ENCODE measurements around the gene RGL1. TPM values are rescaled to one million over a fixed set of nuclear protein-coding genes. Genes with fewer than 3 reads are reported as not detected.

RGL1 gene
- total and polyA plus RNA-seq, 4 donors: 29.8 to 53.4 (median 41.8) TPM

DNA sequence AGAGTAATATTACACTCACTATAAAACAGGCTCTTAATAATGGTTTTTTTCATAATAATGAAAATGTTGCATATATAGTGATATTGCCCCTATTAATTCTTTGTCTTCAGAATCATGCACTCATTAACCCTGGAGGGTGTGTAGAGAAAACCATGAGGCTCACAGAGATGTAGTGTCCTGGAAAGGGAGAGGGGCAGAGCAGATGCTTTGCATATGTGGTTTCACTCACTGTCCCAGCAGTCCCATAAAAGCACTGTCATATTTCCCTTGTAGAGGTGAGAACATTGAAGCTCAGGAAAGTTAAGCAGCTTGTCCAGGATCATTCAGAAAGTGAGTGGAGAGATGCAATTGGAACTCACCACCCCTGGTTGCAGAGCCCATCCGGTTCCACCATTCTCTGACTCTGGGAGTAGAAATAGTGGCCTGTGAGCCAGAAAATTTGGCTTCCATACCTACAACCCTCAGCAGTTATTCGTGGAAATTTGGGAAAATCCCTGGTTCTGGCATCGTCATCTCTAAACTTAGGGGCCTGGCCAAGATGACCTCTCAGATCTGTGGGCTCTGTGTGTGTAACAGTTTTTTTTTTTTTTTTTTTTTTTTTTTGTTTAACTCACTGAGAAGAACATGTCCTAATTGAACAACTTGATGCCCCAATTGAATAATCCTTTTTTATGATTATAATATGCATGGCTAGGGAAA lies 86.4 kb downstream of the RGL1 start:
- Histone ChIP-seq H3K9me3 (ENCODE audit: control insufficient read depth, insufficient read depth, low read length) (no peaks in the 10 kb centered on the region), H3K27me3 (ENCODE audit: control insufficient read depth, insufficient read depth, low read length) (no peaks in the 10 kb centered on the region), H3K4me3 (ENCODE audit: low read depth, low read length) (no peak overlapping the region), H3K4me1 (ENCODE audit: control insufficient read depth, insufficient read depth, low read length) (no peaks in the 10 kb centered on the region), H3K36me3 (ENCODE audit: control insufficient read depth, insufficient read depth, low read length) (peaks cover 2% of the 10 kb centered on the region), H3K27ac (ENCODE audit: low read depth, low read length) (no peak overlapping the region)
- no peak for DNase-seq (ENCODE audit: low read depth in 4 of 6, low spot score in 6 of 6)
- WGBS (ENCODE audit: insufficient coverage): no CpG with 5 or more reads among the region's 3 CpGs

DNA sequence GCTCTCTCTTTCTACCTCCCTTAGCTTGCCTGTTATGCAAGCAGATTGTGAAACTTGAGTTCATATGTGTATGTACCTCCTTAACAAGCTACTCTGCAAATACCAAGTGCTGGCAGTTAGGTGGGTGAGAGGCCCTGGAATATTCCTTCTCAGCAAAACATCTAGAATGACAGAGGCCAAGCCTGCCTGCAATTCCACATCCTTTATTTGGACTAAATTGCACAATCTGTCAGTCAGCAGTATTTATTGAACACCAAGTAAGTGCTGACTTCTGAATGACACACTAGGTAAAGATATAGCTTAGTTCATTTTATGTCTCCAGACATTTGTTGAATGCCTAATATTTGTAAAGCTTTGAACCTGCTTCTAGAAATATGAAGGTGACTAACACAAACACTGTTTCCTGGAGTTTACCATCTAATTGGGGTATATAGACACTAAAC lies 87.5 kb downstream of the RGL1 start:
- peaks cover 2% of the 10 kb centered on the region for H3K36me3 ChIP-seq (ENCODE audit: control insufficient read depth, insufficient read depth, low read length)
- H3K27me3 ChIP-seq (ENCODE audit: control insufficient read depth, insufficient read depth, low read length): no peaks in the 10 kb centered on the region
- no peaks in the 10 kb centered on the region for H3K9me3 ChIP-seq (ENCODE audit: control insufficient read depth, insufficient read depth, low read length)
- no peak overlapping the region for H3K4me3 ChIP-seq (ENCODE audit: low read depth, low read length)
- H3K27ac ChIP-seq (ENCODE audit: low read depth, low read length): no peak overlapping the region
- no peak for DNase-seq (ENCODE audit: low read depth in 4 of 6, low spot score in 6 of 6)
- no peaks in the 10 kb centered on the region for H3K4me1 ChIP-seq (ENCODE audit: control insufficient read depth, insufficient read depth, low read length)

DNA sequence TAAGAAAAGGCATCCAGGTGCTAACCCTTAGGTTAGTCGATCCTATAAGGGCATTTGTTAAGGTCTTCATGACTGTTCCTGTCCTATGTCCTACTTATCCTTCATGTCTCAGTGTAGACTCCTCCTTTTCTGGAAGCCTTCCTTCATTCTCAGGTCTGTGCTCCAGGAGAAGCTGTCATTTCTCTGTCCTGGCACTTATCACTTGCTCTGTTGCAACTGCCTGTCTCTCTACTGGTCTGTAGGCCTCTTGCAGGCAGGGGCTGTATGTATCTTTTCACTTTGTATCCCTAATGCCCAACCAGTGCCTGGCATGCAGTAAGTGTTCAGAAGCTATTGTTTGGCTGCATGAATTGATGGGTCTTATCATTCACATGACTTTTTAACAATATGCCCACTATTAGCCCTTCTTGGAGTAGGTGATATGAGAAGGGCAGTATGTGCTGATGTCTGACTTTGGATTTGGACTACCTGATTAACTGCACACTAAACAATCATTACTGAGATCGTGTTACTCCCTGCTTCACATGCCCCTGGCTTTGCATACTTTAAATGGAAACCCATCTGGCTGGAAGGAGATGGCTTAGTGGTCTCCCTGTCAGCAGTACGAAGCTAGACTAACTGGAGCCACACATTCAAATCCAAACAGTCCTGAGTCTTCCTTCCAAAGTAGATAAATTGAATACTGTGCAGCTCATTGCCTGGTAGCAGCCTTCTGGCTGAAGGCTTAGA lies 88.8 kb downstream of the RGL1 start:
- DNase-seq (ENCODE audit: low read depth in 4 of 6, low spot score in 6 of 6): no peak
- no peaks in the 10 kb centered on the region for H3K27me3 ChIP-seq (ENCODE audit: control insufficient read depth, insufficient read depth, low read length)
- H3K4me3 ChIP-seq (ENCODE audit: low read depth, low read length): no peak overlapping the region
- H3K9me3 ChIP-seq (ENCODE audit: control insufficient read depth, insufficient read depth, low read length): no peaks in the 10 kb centered on the region
- peaks cover 7% of the 10 kb centered on the region for H3K36me3 ChIP-seq (ENCODE audit: control insufficient read depth, insufficient read depth, low read length)
- 94% methylated on average over 3 of the region's 3 CpGs for WGBS (ENCODE audit: insufficient coverage)
- H3K4me1 ChIP-seq (ENCODE audit: control insufficient read depth, insufficient read depth, low read length): no peaks in the 10 kb centered on the region
- H3K27ac ChIP-seq (ENCODE audit: low read depth, low read length): no peak overlapping the region

DNA sequence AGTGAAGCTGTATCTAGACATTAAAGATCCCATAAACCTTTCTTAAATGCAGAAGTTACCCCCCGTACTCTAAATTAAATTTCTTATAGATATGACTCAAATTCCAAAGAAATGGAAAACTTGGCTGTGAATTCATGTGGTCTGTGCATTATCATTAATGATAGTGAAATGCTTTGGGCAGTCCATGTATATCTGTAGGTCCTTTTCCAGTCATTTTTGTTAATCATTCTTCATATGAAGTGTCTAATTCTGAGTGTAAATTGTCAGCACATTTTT lies 89.3 kb downstream of the RGL1 start:
- Histone ChIP-seq H3K4me3 (ENCODE audit: low read depth, low read length) (no peak overlapping the region), H3K27ac (ENCODE audit: low read depth, low read length) (no peak overlapping the region), H3K36me3 (ENCODE audit: control insufficient read depth, insufficient read depth, low read length) (peaks cover 5% of the 10 kb centered on the region), H3K4me1 (ENCODE audit: control insufficient read depth, insufficient read depth, low read length) (no peaks in the 10 kb centered on the region), H3K9me3 (ENCODE audit: control insufficient read depth, insufficient read depth, low read length) (no peaks in the 10 kb centered on the region), H3K27me3 (ENCODE audit: control insufficient read depth, insufficient read depth, low read length) (no peaks in the 10 kb centered on the region)
- DNase-seq (ENCODE audit: low read depth in 4 of 6, low spot score in 6 of 6): no peak
- WGBS (ENCODE audit: insufficient coverage): no CpG with 5 or more reads among the region's 1 CpG

DNA sequence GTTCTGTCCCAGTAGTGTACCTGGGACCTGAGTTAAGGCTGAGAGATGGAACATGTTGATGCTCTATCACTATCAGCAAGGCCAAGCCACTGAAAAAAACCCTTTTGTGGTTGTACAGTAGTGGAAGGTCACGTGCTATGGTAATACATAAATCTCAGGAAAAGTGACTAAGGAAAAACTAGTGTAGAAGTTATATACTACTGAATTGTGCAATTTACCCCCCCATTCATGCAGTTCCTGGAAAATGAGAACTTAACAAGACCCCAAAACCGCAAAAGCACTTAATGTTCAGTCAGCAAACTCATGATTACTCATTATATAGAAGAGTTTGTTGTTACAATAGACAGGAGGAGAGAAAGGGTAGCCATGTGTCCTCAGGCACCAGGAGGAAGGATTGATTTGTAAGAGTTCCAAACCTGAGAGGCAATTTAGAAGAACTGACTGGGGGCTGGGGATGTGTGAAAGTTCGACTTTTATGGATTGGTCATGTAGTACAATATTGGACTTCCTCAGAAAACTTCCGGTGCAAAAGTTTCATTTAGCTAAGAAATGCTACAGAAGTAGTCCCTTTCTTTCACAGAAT lies 91.6 kb downstream of the RGL1 start:
- Histone ChIP-seq H3K9me3 (ENCODE audit: control insufficient read depth, insufficient read depth, low read length) (no peaks in the 10 kb centered on the region), H3K36me3 (ENCODE audit: control insufficient read depth, insufficient read depth, low read length) (peaks cover 10% of the 10 kb centered on the region), H3K27me3 (ENCODE audit: control insufficient read depth, insufficient read depth, low read length) (no peaks in the 10 kb centered on the region), H3K27ac (ENCODE audit: low read depth, low read length) (no peak overlapping the region), H3K4me1 (ENCODE audit: control insufficient read depth, insufficient read depth, low read length) (no peaks in the 10 kb centered on the region), H3K4me3 (ENCODE audit: low read depth, low read length) (no peak overlapping the region)
- 100% methylated on average over 1 of the region's 4 CpGs for WGBS (ENCODE audit: insufficient coverage)
- no peak for DNase-seq (ENCODE audit: low read depth in 4 of 6, low spot score in 6 of 6)

DNA sequence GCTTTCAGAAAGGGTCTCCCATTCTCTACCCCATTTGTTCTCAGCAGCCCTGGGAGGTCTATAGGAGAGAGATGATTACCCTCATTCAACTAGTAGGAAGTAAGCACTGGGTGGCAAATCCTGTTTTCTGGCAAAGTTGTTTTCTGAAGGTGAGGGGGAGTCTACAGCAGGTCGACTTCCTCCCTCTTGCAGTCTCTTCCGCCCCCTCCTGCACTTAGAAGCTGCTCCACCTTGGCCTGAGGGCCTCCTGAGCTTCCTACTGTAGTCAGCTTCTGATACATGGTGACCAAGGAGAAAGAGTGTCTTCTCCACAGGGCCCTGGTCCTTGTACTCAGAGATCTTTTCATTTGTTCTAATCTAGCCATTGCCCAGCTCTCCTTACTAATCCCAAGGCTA lies 93.1 kb downstream of the RGL1 start:
- H3K27ac ChIP-seq (ENCODE audit: low read depth, low read length): no peak overlapping the region
- peaks cover 11% of the 10 kb centered on the region for H3K36me3 ChIP-seq (ENCODE audit: control insufficient read depth, insufficient read depth, low read length)

DNA sequence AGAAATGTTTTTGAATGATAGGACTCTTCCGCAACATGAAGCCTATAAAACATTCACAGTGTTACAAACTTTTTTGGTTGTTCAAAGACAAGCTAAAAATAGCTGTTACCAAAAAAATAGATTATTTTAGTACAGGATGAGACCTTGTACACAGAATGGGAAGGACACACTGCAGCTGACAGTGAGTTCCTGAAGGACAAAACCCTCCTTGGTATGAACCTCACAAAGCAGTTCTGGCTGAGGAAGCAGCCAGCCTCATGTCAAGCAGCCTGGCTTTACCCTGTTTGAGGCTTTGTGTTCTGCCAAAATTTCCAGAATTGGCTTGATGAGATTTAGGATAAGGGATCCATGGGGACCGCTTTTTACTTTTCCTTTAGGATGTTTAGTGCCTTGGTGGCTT lies 93.7 kb downstream of the RGL1 start:
- no peak for DNase-seq (ENCODE audit: low read depth in 4 of 6, low spot score in 6 of 6)
- 100% methylated on average over 1 of the region's 2 CpGs for whole genome bisulfite sequencing (ENCODE audit: insufficient coverage)
- no peak overlapping the region for H3K27ac ChIP-seq (ENCODE audit: low read depth, low read length)

More for the DNA sequence above, 93.1 kb downstream of the RGL1 start:
- no peak for DNase-seq (ENCODE audit: low read depth in 4 of 6, low spot score in 6 of 6)
- no peaks in the 10 kb centered on the region for H3K4me1 ChIP-seq (ENCODE audit: control insufficient read depth, insufficient read depth, low read length)
- H3K9me3 ChIP-seq (ENCODE audit: control insufficient read depth, insufficient read depth, low read length): no peaks in the 10 kb centered on the region
- no peaks in the 10 kb centered on the region for H3K27me3 ChIP-seq (ENCODE audit: control insufficient read depth, insufficient read depth, low read length)
- no peak overlapping the region for H3K4me3 ChIP-seq (ENCODE audit: low read depth, low read length)
- no CpG with 5 or more reads among the region's 2 CpGs for WGBS (ENCODE audit: insufficient coverage)

DNA sequence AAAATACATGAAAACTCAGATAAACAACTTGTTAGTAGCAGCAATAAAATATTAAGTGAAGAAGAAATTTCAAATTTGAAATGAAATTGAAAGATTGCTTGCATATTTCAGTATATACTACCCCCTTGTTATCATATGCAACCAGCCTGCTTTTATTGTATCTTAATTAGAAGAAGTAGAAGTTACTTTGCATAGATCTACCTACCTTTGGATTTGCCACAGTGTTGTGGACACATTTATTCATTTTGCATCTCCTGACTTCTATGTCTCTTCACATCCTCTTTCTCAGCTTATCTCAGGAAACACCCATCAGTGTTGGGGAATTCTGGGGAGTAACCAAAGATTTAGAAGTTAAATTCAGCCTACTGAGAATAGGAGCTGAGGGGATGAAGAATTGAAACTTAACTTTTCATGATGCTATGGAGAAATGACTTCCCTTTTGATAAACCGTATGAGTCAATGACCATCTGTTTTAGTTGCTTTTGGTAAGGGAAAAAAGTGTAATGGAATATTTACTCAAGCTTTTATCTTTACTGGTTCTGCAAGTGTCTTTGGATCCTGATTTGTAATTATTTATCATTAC lies 96.9 kb downstream of the RGL1 start:
- no peak overlapping the region for H3K27ac ChIP-seq (ENCODE audit: low read depth, low read length)
- peaks cover 12% of the 10 kb centered on the region for H3K36me3 ChIP-seq (ENCODE audit: control insufficient read depth, insufficient read depth, low read length)
- no CpG with 5 or more reads among the region's 1 CpG for WGBS (ENCODE audit: insufficient coverage)

More for the DNA sequence above, 93.7 kb downstream of the RGL1 start:
- Histone ChIP-seq H3K4me3 (ENCODE audit: low read depth, low read length) (no peak overlapping the region), H3K4me1 (ENCODE audit: control insufficient read depth, insufficient read depth, low read length) (no peaks in the 10 kb centered on the region), H3K9me3 (ENCODE audit: control insufficient read depth, insufficient read depth, low read length) (no peaks in the 10 kb centered on the region), H3K36me3 (ENCODE audit: control insufficient read depth, insufficient read depth, low read length) (peaks cover 11% of the 10 kb centered on the region), H3K27me3 (ENCODE audit: control insufficient read depth, insufficient read depth, low read length) (no peaks in the 10 kb centered on the region)

DNA sequence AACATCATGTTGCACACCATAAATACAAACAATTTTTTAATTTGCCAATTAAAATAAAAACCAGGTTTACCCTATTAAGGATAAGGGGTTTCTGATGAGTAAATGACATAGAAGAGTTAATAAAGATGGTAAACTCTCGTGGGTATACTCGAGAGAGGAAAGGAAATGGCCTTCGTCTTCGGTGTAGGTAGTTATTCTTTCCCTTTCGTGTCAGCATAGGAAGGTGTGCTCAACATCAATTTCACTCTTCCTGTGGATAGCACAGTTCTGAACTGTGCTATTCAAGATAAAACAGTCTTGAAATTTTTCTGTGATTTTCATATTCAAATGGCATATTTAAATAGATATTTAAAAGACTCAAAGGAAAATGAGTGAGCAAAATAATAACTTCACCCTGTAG lies 98.2 kb downstream of the RGL1 start:
- Histone ChIP-seq H3K36me3 (ENCODE audit: control insufficient read depth, insufficient read depth, low read length) (peaks cover 16% of the 10 kb centered on the region), H3K27ac (ENCODE audit: low read depth, low read length) (no peak overlapping the region), H3K4me3 (ENCODE audit: low read depth, low read length) (no peak overlapping the region), H3K9me3 (ENCODE audit: control insufficient read depth, insufficient read depth, low read length) (no peaks in the 10 kb centered on the region), H3K27me3 (ENCODE audit: control insufficient read depth, insufficient read depth, low read length) (no peaks in the 10 kb centered on the region), H3K4me1 (ENCODE audit: control insufficient read depth, insufficient read depth, low read length) (no peaks in the 10 kb centered on the region)
- DNase-seq (ENCODE audit: low read depth in 4 of 6, low spot score in 6 of 6): no peak
- WGBS (ENCODE audit: insufficient coverage): no CpG with 5 or more reads among the region's 5 CpGs

More for the DNA sequence above, 96.9 kb downstream of the RGL1 start:
- DNase-seq (ENCODE audit: low read depth in 4 of 6, low spot score in 6 of 6): no peak
- Histone ChIP-seq H3K4me1 (ENCODE audit: control insufficient read depth, insufficient read depth, low read length) (no peaks in the 10 kb centered on the region), H3K4me3 (ENCODE audit: low read depth, low read length) (no peak overlapping the region), H3K9me3 (ENCODE audit: control insufficient read depth, insufficient read depth, low read length) (no peaks in the 10 kb centered on the region), H3K27me3 (ENCODE audit: control insufficient read depth, insufficient read depth, low read length) (no peaks in the 10 kb centered on the region)
